K562 (cell line): ENCODE measurements around the gene AMBRA1. TPM values are rescaled to one million over a fixed set of nuclear protein-coding genes. Genes with fewer than 3 reads are reported as not detected.

Experiments
- EHMT2 ChIP-seq: fragments of 450-650 bp; IDR thresholded peaks from 2 replicates; pipeline ENCODE4 v1.6.1; 2018; ENCODE audit warnings: antibody characterized with exemption
- FOXK1 ChIP-seq: sonication (generic); formaldehyde crosslinking; IDR thresholded peaks from 2 replicates; pipeline ENCODE4 v1.8.0; 2022; ENCODE audit warnings: missing genetic modification reagents, mild to moderate bottlenecking, borderline replicate concordance
- PATZ1 ChIP-seq: fragments of 250-450 bp; sonication (Bioruptor Pico); IDR thresholded peaks from 2 replicates; pipeline ENCODE4 v1.5.0; 2020; ENCODE audit warnings: mild to moderate bottlenecking, borderline replicate concordance
- ZFP36 ChIP-seq: fragments of 150-350 bp; IDR thresholded peaks from 2 replicates; pipeline ENCODE4 v1.6.1; 2018; ENCODE audit warnings: low read length, low read depth; ENCODE audit not compliant: partially characterized antibody
- ZFX ChIP-seq: sonication (generic); formaldehyde crosslinking; IDR thresholded peaks from 2 replicates; pipeline ENCODE4 v1.8.0; 2022; ENCODE audit warnings: mild to moderate bottlenecking, missing genetic modification reagents, moderate library complexity
- ZNF561 ChIP-seq: fragments of 450-650 bp; formaldehyde crosslinking; conservative IDR thresholded peaks from 2 replicates; pipeline ENCODE4 v1.4.0; 2020; ENCODE audit warnings: mild to moderate bottlenecking, moderate library complexity
- ZNF584 ChIP-seq: fragments of 200-800 bp; sonication (Bioruptor generic); IDR thresholded peaks from 2 replicates; pipeline ENCODE4 v1.6.1; 2016; ENCODE audit warnings: low read depth, mild to moderate bottlenecking, missing genetic modification characterization, missing compliant biosample characterization
- polyA plus RNA-seq, 8 experiments: library from polyadenylated mRNA; depleted of rRNA in 4 of 8; stranded (reverse) in 5 of 8; unstranded in 3 of 8; fragments of >200 nt; fragmentation: Nextera tagmentation in 2 of 8; fragmentation: Illumina TruSeq in 1 of 8; extraction: Ambion mirVana in 2 of 8; extraction: Trizol in 1 of 8; gene quantifications; 2 replicates each; pipeline versions ENCODE4 v1.2.1 to v1.2.3, GENCODE V29; 2011 to 2014; ENCODE audit warnings: inconsistent platforms in 1 of 8, missing spikeins in 1 of 8
- total RNA-seq, 7 experiments: library from RNA; depleted of rRNA in 6 of 7; stranded (reverse); fragments of >200 nt in 6 of 7; fragmentation: Illumina TruSeq in 2 of 7; extraction: Trizol in 2 of 7; gene quantifications; 2 replicates each; pipeline versions ENCODE4 v1.2.1 to v1.2.3, GENCODE V29; 2011 to 2021; ENCODE audit warnings: low replicate concordance in 1 of 7
- TF ChIP-seq, protein P1 (sequence below): fragments of 450-650 bp; IDR thresholded peaks from 2 replicates; pipeline ENCODE4 v1.6.1; 2016; ENCODE audit warnings: mild to moderate bottlenecking, moderate library complexity
- TF ChIP-seq, protein P2 (sequence below), 2 experiments: fragments of 450-650 bp; conservative IDR thresholded peaks; 2 replicates each; pipeline ENCODE4 v1.6.1; 2017; ENCODE audit warnings: mild to moderate bottlenecking in 2 of 2, moderate library complexity in 2 of 2
- TF ChIP-seq, protein P3 (sequence below): sonication (generic); formaldehyde crosslinking; IDR thresholded peaks from 2 replicates; pipeline ENCODE4 v1.8.0; 2023; ENCODE audit warnings: mild to moderate bottlenecking, missing genetic modification reagents

The AMBRA1 gene
- total and polyA plus RNA-seq, 9 of the 15 experiments (the other 6 are each of a cell fraction or from before 2014, with no cell fraction given), result 0.15 to 24.5 (median 13.0) TPM

DNA sequence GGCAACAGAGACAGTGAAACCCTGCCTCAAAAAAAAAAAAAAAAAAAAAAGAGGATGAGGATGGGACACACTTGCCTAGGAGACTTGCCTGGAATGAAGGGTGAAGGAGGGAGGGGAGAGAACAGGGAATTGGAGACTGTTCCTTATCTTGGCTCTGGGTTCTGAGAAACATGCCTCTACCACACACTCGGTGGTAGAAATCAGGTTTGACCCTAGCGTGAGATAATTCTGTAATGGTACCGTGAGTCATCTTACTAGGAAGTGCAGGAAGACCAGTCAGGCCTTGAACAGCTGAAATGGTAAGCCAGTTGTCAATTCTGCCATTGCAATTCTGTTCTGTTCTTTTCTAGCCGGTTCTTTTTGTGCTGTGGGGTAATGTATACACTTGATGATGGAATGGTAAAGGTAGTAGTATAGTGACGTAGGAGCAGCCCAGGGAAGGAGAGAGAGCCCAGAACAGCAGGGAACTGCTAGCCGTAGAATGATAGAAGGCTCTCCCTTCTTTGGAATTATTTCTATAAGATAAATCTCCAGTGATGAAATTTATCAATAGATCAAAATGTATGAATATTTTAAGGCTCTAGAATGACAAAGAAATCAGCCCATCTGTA is 3.9 kb upstream of the AMBRA1 start (continued):
- peak; percentile 47 for TF ChIP-seq ZFX (CRISPR knock-in tag)
- TF ChIP-seq, protein P1, sequence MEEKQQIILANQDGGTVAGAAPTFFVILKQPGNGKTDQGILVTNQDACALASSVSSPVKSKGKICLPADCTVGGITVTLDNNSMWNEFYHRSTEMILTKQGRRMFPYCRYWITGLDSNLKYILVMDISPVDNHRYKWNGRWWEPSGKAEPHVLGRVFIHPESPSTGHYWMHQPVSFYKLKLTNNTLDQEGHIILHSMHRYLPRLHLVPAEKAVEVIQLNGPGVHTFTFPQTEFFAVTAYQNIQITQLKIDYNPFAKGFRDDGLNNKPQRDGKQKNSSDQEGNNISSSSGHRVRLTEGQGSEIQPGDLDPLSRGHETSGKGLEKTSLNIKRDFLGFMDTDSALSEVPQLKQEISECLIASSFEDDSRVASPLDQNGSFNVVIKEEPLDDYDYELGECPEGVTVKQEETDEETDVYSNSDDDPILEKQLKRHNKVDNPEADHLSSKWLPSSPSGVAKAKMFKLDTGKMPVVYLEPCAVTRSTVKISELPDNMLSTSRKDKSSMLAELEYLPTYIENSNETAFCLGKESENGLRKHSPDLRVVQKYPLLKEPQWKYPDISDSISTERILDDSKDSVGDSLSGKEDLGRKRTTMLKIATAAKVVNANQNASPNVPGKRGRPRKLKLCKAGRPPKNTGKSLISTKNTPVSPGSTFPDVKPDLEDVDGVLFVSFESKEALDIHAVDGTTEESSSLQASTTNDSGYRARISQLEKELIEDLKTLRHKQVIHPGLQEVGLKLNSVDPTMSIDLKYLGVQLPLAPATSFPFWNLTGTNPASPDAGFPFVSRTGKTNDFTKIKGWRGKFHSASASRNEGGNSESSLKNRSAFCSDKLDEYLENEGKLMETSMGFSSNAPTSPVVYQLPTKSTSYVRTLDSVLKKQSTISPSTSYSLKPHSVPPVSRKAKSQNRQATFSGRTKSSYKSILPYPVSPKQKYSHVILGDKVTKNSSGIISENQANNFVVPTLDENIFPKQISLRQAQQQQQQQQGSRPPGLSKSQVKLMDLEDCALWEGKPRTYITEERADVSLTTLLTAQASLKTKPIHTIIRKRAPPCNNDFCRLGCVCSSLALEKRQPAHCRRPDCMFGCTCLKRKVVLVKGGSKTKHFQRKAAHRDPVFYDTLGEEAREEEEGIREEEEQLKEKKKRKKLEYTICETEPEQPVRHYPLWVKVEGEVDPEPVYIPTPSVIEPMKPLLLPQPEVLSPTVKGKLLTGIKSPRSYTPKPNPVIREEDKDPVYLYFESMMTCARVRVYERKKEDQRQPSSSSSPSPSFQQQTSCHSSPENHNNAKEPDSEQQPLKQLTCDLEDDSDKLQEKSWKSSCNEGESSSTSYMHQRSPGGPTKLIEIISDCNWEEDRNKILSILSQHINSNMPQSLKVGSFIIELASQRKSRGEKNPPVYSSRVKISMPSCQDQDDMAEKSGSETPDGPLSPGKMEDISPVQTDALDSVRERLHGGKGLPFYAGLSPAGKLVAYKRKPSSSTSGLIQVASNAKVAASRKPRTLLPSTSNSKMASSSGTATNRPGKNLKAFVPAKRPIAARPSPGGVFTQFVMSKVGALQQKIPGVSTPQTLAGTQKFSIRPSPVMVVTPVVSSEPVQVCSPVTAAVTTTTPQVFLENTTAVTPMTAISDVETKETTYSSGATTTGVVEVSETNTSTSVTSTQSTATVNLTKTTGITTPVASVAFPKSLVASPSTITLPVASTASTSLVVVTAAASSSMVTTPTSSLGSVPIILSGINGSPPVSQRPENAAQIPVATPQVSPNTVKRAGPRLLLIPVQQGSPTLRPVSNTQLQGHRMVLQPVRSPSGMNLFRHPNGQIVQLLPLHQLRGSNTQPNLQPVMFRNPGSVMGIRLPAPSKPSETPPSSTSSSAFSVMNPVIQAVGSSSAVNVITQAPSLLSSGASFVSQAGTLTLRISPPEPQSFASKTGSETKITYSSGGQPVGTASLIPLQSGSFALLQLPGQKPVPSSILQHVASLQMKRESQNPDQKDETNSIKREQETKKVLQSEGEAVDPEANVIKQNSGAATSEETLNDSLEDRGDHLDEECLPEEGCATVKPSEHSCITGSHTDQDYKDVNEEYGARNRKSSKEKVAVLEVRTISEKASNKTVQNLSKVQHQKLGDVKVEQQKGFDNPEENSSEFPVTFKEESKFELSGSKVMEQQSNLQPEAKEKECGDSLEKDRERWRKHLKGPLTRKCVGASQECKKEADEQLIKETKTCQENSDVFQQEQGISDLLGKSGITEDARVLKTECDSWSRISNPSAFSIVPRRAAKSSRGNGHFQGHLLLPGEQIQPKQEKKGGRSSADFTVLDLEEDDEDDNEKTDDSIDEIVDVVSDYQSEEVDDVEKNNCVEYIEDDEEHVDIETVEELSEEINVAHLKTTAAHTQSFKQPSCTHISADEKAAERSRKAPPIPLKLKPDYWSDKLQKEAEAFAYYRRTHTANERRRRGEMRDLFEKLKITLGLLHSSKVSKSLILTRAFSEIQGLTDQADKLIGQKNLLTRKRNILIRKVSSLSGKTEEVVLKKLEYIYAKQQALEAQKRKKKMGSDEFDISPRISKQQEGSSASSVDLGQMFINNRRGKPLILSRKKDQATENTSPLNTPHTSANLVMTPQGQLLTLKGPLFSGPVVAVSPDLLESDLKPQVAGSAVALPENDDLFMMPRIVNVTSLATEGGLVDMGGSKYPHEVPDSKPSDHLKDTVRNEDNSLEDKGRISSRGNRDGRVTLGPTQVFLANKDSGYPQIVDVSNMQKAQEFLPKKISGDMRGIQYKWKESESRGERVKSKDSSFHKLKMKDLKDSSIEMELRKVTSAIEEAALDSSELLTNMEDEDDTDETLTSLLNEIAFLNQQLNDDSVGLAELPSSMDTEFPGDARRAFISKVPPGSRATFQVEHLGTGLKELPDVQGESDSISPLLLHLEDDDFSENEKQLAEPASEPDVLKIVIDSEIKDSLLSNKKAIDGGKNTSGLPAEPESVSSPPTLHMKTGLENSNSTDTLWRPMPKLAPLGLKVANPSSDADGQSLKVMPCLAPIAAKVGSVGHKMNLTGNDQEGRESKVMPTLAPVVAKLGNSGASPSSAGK, result no peak
- TF ChIP-seq, protein P2, sequence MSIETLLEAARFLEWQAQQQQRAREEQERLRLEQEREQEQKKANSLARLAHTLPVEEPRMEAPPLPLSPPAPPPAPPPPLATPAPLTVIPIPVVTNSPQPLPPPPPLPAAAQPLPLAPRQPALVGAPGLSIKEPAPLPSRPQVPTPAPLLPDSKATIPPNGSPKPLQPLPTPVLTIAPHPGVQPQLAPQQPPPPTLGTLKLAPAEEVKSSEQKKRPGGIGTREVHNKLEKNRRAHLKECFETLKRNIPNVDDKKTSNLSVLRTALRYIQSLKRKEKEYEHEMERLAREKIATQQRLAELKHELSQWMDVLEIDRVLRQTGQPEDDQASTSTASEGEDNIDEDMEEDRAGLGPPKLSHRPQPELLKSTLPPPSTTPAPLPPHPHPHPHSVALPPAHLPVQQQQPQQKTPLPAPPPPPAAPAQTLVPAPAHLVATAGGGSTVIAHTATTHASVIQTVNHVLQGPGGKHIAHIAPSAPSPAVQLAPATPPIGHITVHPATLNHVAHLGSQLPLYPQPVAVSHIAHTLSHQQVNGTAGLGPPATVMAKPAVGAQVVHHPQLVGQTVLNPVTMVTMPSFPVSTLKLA (conservative IDR thresholded peaks at IDR 0.05), result peak in 1 of 2 experiments; percentile 48; a peak in 3 of 4 replicates
- no peak for TF ChIP-seq ZNF561 (CRISPR knock-in tag)
- TF ChIP-seq FOXK1 (CRISPR knock-in tag), result no peak
- TF ChIP-seq PATZ1 (CRISPR knock-in tag), result no peak
- TF ChIP-seq ZFP36, result no peak
- 0 out of 2 replicates have a peak, but pooled peaks have one; percentile 26 for TF ChIP-seq ZNF584
- TF ChIP-seq, protein P3, sequence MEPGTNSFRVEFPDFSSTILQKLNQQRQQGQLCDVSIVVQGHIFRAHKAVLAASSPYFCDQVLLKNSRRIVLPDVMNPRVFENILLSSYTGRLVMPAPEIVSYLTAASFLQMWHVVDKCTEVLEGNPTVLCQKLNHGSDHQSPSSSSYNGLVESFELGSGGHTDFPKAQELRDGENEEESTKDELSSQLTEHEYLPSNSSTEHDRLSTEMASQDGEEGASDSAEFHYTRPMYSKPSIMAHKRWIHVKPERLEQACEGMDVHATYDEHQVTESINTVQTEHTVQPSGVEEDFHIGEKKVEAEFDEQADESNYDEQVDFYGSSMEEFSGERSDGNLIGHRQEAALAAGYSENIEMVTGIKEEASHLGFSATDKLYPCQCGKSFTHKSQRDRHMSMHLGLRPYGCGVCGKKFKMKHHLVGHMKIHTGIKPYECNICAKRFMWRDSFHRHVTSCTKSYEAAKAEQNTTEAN (CRISPR knock-in tag), result no peak
- TF ChIP-seq EHMT2, result peak; percentile 95
